ENCODE data around the gene BANP. TPM values are rescaled to one million over a fixed set of nuclear protein-coding genes. Genes with fewer than 3 reads are reported as not detected.

The BANP gene
- polyA plus RNA-seq, 1 of the 3 experiments (the other 2 are of a cell fraction) = 16.8 TPM

GRCh38 chr16:87958632-87959031 lies 7.4 kb downstream of the BANP start:
- CTCF ChIA-PET = interaction anchor here (1.0 kb wide), 1 partner anchor 189 kb away, joined by 3 read pairs; no protein-coding TSS in a partner anchor
- H3K27me3 ChIP-seq (ENCODE audit: insufficient read depth) = no peaks in the 10 kb centered on the region
- no peak overlapping the region for H3K9ac ChIP-seq
- H4K20me1 ChIP-seq (ENCODE audit: insufficient read depth) = no peaks in the 10 kb centered on the region
- H3K4me1 ChIP-seq (ENCODE audit: control insufficient read depth in 1 of 2, insufficient read depth in 2 of 2, low read depth in 1 of 2, low read length in 1 of 2) = peaks cover 21 to 25% of the 10 kb centered on the region in 2 experiments; a peak in 2 of 4 replicates
- no peak for TF ChIP-seq EZH2phosphoT487 (IDR thresholded peaks at IDR 0.05; ENCODE audit: borderline replicate concordance, low read depth)
- TF ChIP-seq MAX (IDR thresholded peaks at IDR 0.05; ENCODE audit: low read depth) = no peak
- TF ChIP-seq FOXJ3 (CRISPR knock-in tag; IDR thresholded peaks at IDR 0.05) = no peak
- no peak for TF ChIP-seq TCF12 (IDR thresholded peaks at IDR 0.05)
- no peak for TF ChIP-seq ZBTB33 (IDR thresholded peaks at IDR 0.05; ENCODE audit: borderline replicate concordance, low read depth)
- no peak for TF ChIP-seq MEF2A (IDR thresholded peaks at IDR 0.05; ENCODE audit: borderline replicate concordance, low read depth)
- no peak for TF ChIP-seq GATA2 (CRISPR knock-in tag; IDR thresholded peaks at IDR 0.05)
- no peak for TF ChIP-seq FOXM1 (IDR thresholded peaks at IDR 0.05; ENCODE audit: low read depth)
- TF ChIP-seq SMC3 (IDR thresholded peaks at IDR 0.05; ENCODE audit: low read depth, low read length) = no peak
- no peak for TF ChIP-seq REST (IDR thresholded peaks at IDR 0.05; ENCODE audit: low read depth, low read length)
- TF ChIP-seq RXRA (IDR thresholded peaks at IDR 0.05; ENCODE audit: borderline replicate concordance, low read depth) = no peak
- TF ChIP-seq POLR2AphosphoS5 (IDR thresholded peaks at IDR 0.05; ENCODE audit: low read depth, low read length) = no peak
- no peak for TF ChIP-seq MXI1 (IDR thresholded peaks at IDR 0.05; ENCODE audit: low read depth, low read length)
- TF ChIP-seq USF1 (IDR thresholded peaks at IDR 0.05; ENCODE audit: borderline replicate concordance, low read depth) = no peak
- TF ChIP-seq FOSL2 (IDR thresholded peaks at IDR 0.05; ENCODE audit: borderline replicate concordance, low read depth) = no peak
- TF ChIP-seq RFX5 (IDR thresholded peaks at IDR 0.05; ENCODE audit: low read length) = no peak
- no peak for TF ChIP-seq PBX3 (IDR thresholded peaks at IDR 0.05)
- TF ChIP-seq RAD21 (IDR thresholded peaks at IDR 0.05; ENCODE audit: low read length) = no peak
- TF ChIP-seq ELF1 (IDR thresholded peaks at IDR 0.05) = no peak
- TF ChIP-seq TAF1 (IDR thresholded peaks at IDR 0.05; ENCODE audit: borderline replicate concordance, low read depth, low read length) = no peak
- no peak overlapping the region for H2AFZ ChIP-seq (ENCODE audit: low read depth)
- H3K36me3 ChIP-seq (replicated peaks in 1 of 2; ENCODE audit: control insufficient read depth in 1 of 2, insufficient read depth in 2 of 2, low read length in 1 of 2) = peaks cover under 1 to 13% of the 10 kb centered on the region in 2 experiments
- 95% methylated on average over 5 of the region's 9 CpGs for WGBS (ENCODE audit: low lambda C conversion rate)
- POLR2A ChIA-PET = interaction anchor here (1.1 kb wide), 1 partner anchor 14 kb away, joined by 3 read pairs; no protein-coding TSS in a partner anchor
- H3K27ac ChIP-seq (ENCODE audit: low read depth in 2 of 2, low read length in 1 of 2) = no peak overlapping the region
- peaks cover 21% of the 10 kb centered on the region for H3F3A ChIP-seq (replicated peaks; ENCODE audit: insufficient read depth)
- H3K4me3 ChIP-seq (ENCODE audit: low read depth in 2 of 2, low read length in 1 of 2) = no peak overlapping the region
- no peaks in the 10 kb centered on the region for H3K9me3 ChIP-seq
- no peak for DNase-seq
- peaks cover 74% of the 10 kb centered on the region for H3K79me2 ChIP-seq (ENCODE audit: insufficient read depth)
- no peaks in the 10 kb centered on the region for H3K9me2 ChIP-seq
- no peak overlapping the region for H3K4me2 ChIP-seq
